Activated CD8-positive, alpha-beta memory T cell treated with anti-CD3 and anti-CD28 coated beads, Interleukin-2, amount 50 U/mL, for 4 hours (primary cell): ENCODE data around the gene RNF31.

ENCODE experiments used
- DNase-seq: peaks from one replicate; pipeline ENCODE4 v3.0.0-alpha.2; 2020

Gene RNF31

DNA sequence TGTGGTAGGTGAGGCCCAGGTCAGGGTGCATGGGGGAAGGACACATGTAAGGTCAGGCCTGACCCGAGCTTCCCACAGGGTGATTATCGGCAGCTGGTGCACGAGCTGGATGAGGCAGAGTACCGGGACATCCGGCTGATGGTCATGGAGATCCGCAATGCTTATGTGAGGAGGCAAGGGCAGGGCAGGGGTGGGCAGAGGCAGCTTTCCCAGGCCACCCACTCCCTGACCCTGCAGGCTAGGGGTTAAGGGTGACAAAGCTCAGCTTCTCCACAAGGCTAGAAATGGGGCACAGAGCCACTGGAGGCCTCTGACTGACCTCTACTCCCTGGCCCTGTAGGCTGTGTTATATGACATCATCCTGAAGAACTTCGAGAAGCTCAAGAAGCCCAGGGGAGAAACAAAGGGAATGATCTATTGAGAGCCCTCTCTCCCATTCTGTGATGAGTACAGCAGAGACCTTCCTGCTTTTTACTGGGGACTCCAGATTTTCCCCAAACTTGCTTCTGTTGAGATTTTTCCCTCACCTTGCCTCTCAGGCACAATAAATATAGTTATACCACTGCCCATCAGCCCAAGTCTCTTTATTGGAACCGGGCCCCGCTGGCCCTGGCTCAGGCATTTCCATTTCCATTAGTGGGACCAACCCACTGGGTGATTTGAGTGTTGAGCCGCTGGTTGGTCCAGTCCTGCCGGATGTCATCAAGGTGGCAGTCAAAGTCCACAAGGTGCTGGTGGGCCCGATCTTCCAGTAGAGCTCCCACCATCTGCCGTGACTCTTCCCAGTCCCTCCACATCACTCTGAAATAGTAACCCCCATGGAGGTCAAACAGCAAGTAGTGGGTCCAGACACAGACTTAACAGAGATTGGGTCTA, 8.7 kb upstream of the RNF31 start:
- no peak for DNase-seq

DNA sequence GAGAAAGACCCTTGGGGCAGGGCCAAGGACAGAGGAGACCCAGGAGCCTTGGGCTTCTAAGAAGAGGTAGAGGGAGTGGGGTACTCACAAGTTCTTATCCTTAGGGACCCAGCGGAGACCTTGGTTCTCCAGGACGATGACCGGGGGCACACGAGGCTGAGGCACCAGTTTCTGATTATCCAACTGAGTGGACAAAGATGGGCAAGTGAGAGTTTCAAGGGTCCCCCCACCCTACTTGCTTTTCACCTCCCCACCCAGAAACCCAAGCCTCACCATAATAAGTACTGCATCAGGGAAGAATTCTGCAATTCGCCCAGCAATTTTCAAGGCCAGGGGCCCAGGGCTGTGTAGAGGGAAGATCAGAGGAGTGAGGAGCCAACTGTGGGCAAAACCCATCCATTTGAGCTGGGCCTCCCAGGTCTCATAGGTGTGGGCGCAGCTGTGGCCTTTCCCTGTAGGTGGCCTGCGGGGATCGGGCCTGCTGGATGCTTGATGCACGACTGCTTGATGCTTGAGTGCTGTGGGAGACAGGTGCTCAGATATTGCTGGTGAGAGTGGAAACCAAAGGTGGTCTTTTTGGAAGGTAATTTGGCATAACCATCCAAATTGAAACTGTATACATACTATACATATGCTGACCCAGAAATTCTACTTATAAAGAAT, 7.9 kb upstream of the RNF31 start:
- DNase-seq = no peak

DNA sequence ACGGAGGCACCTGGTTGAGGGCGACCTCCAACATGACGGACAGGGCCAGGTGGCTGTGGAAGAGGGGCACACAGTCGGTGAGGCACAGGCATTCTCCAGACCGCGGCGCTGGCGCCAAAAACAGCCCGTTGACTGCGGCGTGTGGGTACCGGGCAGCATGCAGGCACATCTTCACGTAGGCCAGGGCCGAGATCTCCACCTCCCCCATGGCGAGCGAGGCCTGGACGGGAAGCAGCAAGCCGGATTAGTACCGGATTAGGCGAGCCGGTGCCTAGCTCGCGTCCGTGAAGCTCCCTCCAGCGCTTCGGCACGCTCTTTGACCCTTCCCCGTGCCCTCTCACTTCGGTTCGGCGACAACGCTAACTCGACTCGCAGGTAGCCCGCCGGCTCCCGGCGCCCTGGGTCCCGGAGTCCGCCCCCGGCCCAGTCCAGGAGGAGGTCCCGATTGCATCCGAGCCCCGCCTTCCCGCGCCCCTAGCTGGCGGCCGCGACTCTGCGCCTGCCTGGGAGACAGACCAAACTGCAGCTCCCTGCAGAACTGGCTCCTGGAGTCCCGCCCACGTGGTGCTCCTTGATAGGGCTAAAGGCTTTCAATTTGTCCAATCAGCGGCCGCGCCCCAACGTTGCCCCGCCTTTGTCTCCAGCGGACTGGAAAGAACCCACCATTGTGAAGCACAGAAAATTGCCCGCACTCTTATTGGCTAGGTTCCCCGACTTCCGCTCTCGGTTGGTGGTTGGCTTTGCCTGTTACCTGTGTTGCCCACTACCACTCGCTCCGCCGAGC, 6.0 kb upstream of the RNF31 start, which contains the start of gene EMC9:
EMC9 (minus strand) TSS at position 495 of the 784 bp plus-strand sequence; CDS start at position 208, 287 bp downstream.
- DNase-seq = peak; percentile 99

DNA sequence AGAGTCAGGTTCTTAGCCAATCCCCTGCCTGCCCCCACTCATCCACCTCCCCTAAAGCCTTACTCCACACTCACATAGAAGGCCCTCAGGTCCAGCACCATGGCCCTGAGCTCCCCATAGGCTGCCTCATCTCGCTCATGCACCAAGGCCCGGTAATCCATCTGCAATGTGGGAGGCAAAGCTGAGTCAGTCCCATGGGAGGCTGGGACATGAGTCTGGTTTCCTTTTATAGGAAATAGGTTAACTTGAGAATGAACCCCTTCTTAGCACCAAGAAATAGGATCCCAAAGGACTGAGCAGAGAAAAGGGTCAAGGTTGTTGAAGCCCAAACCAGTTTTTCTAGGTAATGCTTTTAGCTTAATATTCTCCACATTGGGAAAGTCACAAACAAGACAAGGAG, 3.8 kb upstream of the RNF31 start:
- DNase-seq = no peak

DNA sequence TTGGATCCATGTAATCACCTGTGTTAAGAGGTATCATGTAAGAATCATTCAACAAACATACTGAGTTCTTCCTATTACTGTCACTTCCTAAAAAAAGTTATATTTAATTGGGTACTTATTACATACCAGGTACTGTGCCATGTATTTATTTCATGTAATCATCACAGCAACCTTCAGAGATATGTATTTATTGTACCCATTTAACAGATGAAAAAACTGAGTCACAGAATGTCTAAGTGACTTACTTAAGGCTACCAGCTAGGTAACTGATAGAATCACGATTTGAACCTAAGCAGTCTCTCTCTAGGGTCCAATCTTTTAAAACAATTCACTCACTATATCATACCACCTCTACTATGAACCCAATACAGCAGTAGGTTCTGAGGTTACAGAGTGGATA, 2.8 kb upstream of the RNF31 start:
- no peak for DNase-seq

DNA sequence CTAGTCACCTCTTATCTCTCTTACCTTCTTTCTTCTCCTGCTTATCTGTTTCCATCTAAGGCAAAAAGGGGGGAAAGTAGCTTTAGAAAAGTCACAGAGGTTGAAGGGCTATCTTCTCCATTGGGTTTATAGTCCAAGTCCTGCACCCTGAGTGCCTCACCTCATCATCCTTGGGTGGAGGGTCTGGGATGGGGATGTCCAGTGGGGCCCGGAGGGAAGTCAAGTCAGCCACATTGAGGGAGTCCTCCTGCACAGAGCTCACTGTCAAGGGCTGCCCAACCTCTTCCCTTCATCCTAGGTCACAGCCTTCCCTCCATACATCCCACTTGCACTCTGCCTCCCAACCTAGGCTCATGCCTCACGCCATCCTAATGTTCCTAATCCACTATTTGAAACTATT, 2.1 kb upstream of the RNF31 start:
- no peak for DNase-seq

DNA sequence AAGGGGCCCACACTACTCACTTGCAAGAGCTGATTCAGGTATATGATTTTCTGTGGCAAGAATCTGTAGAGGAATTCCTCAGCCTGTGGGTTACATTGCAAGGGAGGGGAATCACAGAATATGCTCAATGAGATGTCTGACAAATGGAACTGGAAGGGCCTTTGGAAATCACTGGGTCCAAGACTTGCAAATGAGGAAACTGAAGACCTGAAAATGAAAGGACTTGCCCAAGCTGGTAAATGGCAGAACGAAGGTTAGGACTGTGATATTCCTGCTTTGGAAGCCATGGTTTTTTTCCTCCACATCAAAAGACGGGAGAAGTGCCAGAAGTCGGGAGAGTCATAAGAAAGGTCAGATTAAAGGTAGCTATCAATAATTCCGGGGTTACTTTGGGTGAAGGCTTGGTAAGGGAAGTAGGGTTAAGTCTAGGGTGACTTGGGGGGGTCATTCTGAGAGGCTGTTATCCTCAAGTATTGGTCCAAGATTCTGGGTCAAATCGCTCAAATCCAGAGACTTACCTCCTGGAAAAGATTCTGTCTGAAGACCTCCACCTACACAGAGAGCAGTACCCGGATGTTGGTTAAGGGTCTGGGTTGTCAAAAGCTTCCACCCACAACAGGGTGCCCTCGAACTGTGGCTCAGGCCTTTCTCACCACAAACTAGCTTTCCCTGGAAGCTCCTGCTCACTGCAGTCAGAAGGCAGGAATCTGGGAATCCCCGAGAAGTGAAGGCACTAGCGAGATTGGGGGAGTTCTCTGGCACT, 1.4 kb upstream of the RNF31 start:
- DNase-seq = no peak

DNA sequence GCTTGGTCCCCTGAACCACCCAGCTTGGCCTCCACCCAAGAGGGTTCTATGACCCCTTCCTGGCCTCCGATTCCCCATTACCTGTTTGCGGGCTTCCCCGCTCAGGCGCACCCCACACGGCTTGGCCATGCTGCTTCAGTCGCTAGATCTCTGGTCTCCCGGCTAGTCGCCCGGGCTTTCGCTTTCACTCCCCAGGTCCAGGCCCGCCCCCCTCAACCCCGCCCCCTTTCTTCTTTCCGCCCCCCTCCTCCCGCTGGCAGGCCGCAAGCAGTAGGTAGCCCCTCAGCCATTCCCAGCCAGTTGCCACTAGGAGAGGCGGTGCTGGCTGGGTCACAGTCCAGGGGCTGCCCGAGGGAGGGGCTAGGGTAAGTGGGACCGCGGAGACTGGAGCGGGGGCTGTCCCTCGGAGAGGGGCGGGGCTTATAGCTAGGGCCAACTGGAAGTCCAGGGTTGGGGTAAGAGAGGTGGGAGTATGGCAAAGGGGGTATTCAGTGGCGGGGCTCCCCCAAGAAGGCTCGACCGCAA, 783 bp upstream of the RNF31 start, which contains the start of gene PSME2:
PSME2 (minus strand) TSS at position 158 of the 525 bp plus-strand sequence; CDS start at position 129, 29 bp downstream.
- peak; percentile 75 for DNase-seq

DNA sequence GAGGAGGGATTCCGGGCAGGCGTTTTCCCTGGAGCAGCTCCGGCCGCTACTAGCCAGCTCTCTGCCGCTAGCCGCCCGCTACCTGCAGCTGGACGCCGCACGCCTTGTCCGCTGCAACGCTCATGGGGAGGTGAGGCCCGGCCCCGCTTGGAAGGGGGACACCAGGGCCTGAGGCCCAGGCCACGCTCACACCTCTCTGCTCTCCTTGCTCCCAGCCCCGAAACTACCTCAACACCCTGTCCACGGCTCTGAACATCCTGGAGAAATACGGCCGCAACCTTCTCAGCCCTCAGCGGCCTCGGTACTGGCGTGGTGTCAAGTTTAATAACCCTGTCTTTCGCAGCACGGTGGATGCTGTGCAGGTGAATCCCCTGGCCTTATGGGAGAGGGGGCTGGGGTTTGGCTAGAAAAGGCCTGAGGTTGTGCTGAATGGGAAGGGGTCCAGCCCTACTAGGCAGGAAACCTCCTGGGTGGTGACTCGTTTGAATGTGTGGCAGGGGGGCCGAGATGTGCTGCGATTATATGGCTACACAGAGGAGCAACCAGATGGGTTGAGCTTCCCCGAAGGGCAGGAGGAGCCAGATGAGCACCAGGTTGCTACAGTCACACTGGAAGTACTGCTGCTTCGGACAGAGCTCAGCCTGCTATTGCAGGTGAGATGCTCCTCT, 597 bp downstream of the RNF31 start:
- no peak for DNase-seq

DNA sequence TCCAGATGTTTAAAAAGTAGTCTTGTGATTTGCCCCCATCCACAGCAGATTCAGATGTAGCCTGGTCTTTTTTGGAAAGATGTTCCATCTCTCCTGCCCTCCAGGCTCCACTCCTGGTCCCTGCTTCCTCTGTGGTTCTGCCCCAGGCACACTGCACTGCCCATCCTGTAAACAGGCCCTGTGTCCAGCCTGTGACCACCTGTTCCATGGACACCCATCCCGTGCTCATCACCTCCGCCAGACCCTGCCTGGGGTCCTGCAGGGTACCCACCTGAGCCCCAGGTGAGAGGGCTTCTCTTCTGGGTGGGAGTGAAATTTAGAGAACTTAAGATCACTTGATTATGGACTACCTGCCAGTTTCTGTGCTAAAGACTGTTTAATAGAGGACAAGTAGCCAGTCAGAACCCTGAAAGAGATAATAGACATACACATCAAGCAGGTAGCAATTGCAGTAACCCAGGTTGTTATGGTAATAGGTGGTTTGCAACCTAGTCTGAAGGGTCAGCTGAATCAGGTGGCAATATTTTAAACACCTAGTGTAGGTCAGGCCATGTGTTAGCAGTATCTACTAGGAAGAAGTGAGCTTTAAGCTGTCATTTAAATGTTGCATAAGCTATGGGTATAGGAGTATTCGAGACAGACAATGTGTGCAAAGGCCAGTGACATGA, 2.1 kb downstream of the RNF31 start:
- no peak for DNase-seq

DNA sequence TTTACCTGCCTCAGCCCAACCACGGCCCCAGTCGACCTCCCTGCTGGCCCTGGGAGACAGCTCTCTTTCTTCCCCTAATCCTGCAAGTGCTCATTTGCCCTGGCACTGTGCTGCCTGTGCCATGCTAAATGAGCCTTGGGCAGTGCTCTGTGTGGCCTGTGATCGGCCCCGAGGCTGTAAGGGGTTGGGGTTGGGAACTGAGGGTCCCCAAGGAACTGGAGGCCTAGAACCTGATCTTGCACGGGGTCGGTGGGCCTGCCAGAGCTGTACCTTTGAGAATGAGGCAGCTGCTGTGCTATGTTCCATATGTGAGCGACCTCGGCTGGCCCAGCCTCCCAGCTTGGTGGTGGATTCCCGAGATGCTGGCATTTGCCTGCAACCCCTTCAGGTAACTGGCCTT, 2.8 kb downstream of the RNF31 start:
- DNase-seq = no peak

DNA sequence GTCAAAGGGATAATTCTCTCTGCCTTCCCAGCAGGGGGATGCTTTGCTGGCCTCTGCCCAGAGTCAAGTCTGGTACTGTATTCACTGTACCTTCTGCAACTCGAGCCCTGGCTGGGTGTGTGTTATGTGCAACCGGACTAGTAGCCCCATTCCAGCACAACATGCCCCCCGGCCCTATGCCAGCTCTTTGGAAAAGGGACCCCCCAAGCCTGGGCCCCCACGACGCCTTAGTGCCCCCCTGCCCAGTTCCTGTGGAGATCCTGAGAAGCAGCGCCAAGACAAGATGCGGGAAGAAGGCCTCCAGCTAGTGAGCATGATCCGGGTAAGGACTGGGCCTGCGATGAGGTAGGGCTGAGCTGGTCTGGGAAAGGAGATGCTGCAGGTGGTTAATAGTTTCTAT, 3.3 kb downstream of the RNF31 start:
- DNase-seq = no peak

DNA sequence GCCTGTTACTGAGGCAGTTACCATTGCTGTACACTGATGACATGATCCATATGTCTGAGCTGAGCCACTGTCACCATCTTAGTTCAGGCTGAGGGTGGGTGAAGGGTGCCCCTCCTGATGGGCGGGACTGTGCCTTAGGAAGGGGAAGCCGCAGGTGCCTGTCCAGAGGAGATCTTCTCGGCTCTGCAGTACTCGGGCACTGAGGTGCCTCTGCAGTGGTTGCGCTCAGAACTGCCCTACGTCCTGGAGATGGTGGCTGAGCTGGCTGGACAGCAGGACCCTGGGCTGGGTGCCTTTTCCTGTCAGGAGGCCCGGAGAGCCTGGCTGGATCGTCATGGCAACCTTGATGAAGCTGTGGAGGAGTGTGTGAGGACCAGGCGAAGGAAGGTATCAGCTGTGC, 3.7 kb downstream of the RNF31 start:
- no peak for DNase-seq

DNA sequence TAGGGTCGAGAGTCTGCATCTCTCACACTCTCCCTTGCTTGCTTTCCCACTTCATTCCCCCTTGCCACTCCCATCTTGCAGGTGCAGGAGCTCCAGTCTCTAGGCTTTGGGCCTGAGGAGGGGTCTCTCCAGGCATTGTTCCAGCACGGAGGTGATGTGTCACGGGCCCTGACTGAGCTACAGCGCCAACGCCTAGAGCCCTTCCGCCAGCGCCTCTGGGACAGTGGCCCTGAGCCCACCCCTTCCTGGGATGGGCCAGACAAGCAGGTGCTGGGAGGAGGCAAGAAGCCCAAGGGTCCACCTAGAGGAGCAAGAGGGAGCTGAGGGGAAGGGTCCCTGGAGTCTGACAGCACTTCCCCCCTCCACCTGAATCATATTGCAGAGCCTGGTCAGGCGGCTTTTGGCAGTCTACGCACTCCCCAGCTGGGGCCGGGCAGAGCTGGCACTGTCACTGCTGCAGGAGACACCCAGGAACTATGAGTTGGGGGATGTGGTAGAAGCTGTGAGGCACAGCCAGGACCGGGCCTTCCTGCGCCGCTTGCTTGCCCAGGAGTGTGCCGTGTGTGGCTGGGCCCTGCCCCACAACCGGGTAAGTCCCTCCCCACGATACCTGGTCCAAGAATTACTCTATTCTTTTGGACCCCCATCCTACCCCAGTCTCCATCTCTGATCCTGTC, 4.2 kb downstream of the RNF31 start:
- no peak for DNase-seq

DNA sequence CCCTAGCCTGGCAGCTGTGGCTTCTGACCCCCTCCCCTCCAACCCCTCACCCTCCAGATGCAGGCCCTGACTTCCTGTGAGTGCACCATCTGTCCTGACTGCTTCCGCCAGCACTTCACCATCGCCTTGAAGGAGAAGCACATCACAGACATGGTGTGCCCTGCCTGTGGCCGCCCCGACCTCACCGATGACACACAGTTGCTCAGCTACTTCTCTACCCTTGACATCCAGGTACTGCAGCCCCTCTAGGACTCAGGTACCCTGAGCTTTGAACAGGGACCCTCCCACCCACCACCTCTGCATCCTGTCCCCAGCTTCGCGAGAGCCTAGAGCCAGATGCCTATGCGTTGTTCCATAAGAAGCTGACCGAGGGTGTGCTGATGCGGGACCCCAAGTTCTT, 7.8 kb downstream of the RNF31 start:
- no peak for DNase-seq

DNA sequence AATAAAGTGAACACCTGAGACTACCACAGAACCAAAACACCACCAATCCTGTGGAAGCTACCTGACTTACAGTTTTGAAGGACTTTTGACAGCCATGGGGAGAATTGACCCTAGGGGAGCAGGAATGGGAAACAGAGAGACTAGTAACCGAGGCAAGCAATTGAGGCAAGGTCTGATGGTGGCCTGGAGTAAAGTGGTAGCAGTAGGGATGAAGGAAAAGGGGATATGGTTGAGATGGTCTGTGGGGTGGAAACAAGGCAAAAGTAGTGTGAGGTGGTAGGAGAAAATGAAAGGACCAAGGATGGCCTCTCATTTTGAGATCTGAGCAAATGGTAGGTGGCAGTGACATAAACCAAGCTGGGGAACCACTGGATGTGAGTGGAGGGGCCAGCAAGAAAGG, 9.5 kb downstream of the RNF31 start:
- DNase-seq = no peak

DNA sequence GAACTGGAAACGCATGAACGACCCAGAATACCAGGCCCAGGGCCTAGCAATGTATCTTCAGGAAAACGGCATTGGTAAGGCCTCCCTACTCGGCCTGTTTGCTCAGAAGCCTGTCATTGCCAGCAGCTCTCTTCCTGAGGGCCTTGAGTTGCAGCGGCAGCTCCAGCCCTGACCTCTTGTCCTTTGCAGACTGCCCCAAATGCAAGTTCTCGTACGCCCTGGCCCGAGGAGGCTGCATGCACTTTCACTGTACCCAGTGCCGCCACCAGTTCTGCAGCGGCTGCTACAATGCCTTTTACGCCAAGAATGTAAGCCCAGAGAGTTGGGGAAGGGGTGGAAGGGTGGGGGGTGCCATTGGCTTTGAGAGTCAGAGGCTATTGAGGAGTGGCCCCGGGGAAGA, 10.0 kb downstream of the RNF31 start:
- DNase-seq = no peak

DNA sequence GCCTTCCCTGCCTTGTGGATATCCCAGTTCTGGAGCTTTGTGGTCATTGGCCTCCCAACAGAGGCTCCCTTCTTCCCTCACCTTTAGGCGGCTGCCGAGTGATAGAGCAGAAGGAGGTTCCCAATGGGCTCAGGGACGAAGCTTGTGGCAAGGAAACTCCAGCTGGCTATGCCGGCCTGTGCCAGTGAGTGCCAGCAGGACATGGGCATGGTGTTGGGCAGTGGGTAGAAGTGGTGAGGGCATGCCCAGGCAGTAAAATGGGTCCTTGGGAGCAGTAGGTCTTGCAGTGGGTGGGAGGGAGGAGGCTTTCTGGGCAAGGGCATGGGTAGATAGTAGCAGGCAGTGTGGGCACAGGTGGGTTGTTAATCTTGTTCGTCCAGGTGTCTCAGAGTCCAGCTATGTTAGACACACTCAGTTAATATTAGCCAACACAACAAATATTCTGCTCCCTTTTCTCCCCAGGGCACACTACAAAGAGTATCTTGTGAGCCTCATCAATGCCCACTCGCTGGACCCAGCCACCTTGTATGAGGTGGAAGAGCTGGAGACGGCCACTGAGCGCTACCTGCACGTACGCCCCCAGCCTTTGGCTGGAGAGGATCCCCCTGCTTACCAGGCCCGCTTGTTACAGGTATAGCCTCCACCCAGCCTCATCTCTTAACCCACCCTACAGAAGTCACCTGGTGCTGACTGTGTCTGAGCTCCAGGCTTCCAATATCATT, 12.6 kb downstream of the RNF31 start:
- no peak for DNase-seq

DNA sequence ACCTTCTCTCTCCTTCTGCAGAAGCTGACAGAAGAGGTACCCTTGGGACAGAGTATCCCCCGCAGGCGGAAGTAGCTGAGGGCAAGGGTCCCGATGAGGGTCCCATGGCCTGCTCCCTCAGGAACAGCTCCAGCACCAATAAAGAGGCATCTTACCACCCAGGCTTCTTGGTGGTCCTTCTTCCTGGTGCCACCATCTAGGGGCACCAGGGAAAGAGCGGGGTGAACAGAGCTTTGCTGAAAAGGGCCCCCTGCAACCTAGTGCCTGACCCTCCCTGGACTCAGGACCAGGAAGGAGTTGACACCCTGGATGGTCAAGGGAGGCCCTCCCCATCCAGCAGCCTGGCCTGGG, 13.2 kb downstream of the RNF31 start:
- DNase-seq = no peak
